ENCODE results near the gene INF2.

- TF ChIP-seq EZH2 (IDR thresholded peaks at IDR 0.05; ENCODE audit: insufficient read depth, poor library complexity, severe bottlenecking): no peak
- no peak for TF ChIP-seq EZH2phosphoT487 (IDR thresholded peaks at IDR 0.05; ENCODE audit: insufficient read depth, low read depth)
Observed at GRCh38 chr14:104745431-104745830, 56.0 kb downstream of the INF2 start.

All from GM23248 (cell line).